ENCODE data around the gene SGTA.

SGTA gene

GRCh38 chr19:2716275-2716650 is 66.8 kb downstream of the SGTA start:
- Histone ChIP-seq H3K27ac (replicated peaks) (no peak overlapping the region), H3K27me3 (ENCODE audit: insufficient read depth, poor library complexity, severe bottlenecking) (peaks cover 10% of the 10 kb centered on the region), H3K4me3 (replicated peaks; ENCODE audit: insufficient read depth, low read length) (no peak overlapping the region)
- TF ChIP-seq GABPA (IDR thresholded peaks at IDR 0.05; ENCODE audit: low read depth) (no peak), SPI1 (IDR thresholded peaks at IDR 0.05; ENCODE audit: borderline replicate concordance, low read depth) (no peak), REST (IDR thresholded peaks at IDR 0.05; ENCODE audit: insufficient replicate concordance, low read depth) (no peak), CTCF (IDR thresholded peaks at IDR 0.05; ENCODE audit: insufficient read depth, low read length) (no peak), POLR2AphosphoS5 (IDR thresholded peaks at IDR 0.05; ENCODE audit: low read depth) (no peak)
- no peak for DNase-seq (ENCODE audit: low read depth in 1 of 2, low spot score in 1 of 2)

- Histone ChIP-seq H3K27me3 (ENCODE audit: insufficient read depth, poor library complexity, severe bottlenecking) (peaks cover 9% of the 10 kb centered on the region), H3K27ac (replicated peaks) (no peak overlapping the region)
These were observed 67.4 kb downstream of the SGTA start for GRCh38 chr19:2715470-2716274.

More at GRCh38 chr19:2715470-2716274, 67.4 kb downstream of the SGTA start:
- DNase-seq (ENCODE audit: low read depth in 1 of 2, low spot score in 1 of 2): no peak
- TF ChIP-seq GABPA (IDR thresholded peaks at IDR 0.05; ENCODE audit: low read depth) (no peak), SPI1 (IDR thresholded peaks at IDR 0.05; ENCODE audit: borderline replicate concordance, low read depth) (no peak), CTCF (IDR thresholded peaks at IDR 0.05; ENCODE audit: insufficient read depth, low read length) (no peak), REST (IDR thresholded peaks at IDR 0.05; ENCODE audit: insufficient replicate concordance, low read depth) (no peak), POLR2AphosphoS5 (IDR thresholded peaks at IDR 0.05; ENCODE audit: low read depth) (no peak)
- no peak overlapping the region for H3K4me3 ChIP-seq (replicated peaks; ENCODE audit: insufficient read depth, low read length)
